ENCODE data around the gene IP6K2.
"Not testable (repeated sequence)": the region's sequence is repeated elsewhere in the genome, so short reads cannot be mapped to it uniquely, and the experiment has no call there.

- TF ChIP-seq EZH2 (IDR thresholded peaks at IDR 0.05; ENCODE audit: borderline replicate concordance, control insufficient read depth, low read depth, low read length); SRF (IDR thresholded peaks at IDR 0.05; ENCODE audit: low read depth in 2 of 2, low read length in 2 of 2); MTA3 (IDR thresholded peaks at IDR 0.05; ENCODE audit: borderline replicate concordance, low read length); CTCF (IDR thresholded peaks at IDR 0.05 in 2 of 3, conservative IDR thresholded peaks at IDR 0.05 in 1 of 3; ENCODE audit: control insufficient read depth in 2 of 3, extremely low read depth in 1 of 3, insufficient read depth in 1 of 3, low read depth in 3 of 3, low read length in 3 of 3); GABPA (IDR thresholded peaks at IDR 0.05; ENCODE audit: low read depth); HDAC2 (IDR thresholded peaks at IDR 0.05); EGR1 (IDR thresholded peaks at IDR 0.05; ENCODE audit: borderline replicate concordance in 1 of 2, low read depth in 2 of 2, low read length in 2 of 2); NKRF (conservative IDR thresholded peaks at IDR 0.05): not testable (repeated sequence)
Observed at GRCh38 chr3:48725185-48725855, 8.3 kb upstream of the IP6K2 start.

All from GM12878 (cell line).